Endodermal cell (in vitro differentiated cells): Measurements from ENCODE around the gene GPR25. TPM values are rescaled to one million over a fixed set of nuclear protein-coding genes. Genes with fewer than 3 reads are reported as not detected.

Source experiments
- DNase-seq: peaks from one replicate; pipeline ENCODE4 v3.0.0-alpha.2; 2017
- H3K27ac ChIP-seq: 2 replicates; pipeline ENCODE4 v1.5.1; 2013; ENCODE audit warnings: mild to moderate bottlenecking, low read depth, low read length, moderate library complexity
- H3K27me3 ChIP-seq: 2 replicates; pipeline ENCODE4 v1.6.1; 2013; ENCODE audit warnings: mild to moderate bottlenecking, low read length, moderate library complexity; ENCODE audit not compliant: insufficient read depth, control insufficient read depth, poor library complexity, severe bottlenecking
- H3K36me3 ChIP-seq: 2 replicates; pipeline ENCODE4 v1.7.0; 2013; ENCODE audit warnings: mild to moderate bottlenecking, low read length, moderate library complexity; ENCODE audit not compliant: control insufficient read depth, insufficient read depth
- H3K4me1 ChIP-seq: one replicate; pipeline ENCODE4 v1.7.0; 2013; ENCODE audit warnings: low read length; ENCODE audit not compliant: control insufficient read depth, insufficient read depth
- H3K4me3 ChIP-seq: 2 replicates; pipeline ENCODE4 v1.5.1; 2013; ENCODE audit warnings: mild to moderate bottlenecking, low read length, moderate library complexity
- H3K9ac ChIP-seq: 2 replicates; pipeline ENCODE4 v1.6.1; 2013; ENCODE audit warnings: mild to moderate bottlenecking, low read length, moderate library complexity; ENCODE audit not compliant: poor library complexity, severe bottlenecking; ENCODE audit errors: extremely low read depth
- H3K9me3 ChIP-seq: 2 replicates; pipeline ENCODE4 v1.6.1; 2013; ENCODE audit warnings: mild to moderate bottlenecking, low read length, moderate library complexity; ENCODE audit not compliant: control insufficient read depth
- H3K27ac Mint-ChIP-seq: 2 replicates; pipeline ENCODE4 v1.8.0; 2020; ENCODE audit warnings: mixed read lengths
- H3K27me3 Mint-ChIP-seq: 2 replicates; pipeline ENCODE4 v1.8.0; 2021; ENCODE audit warnings: mild to moderate bottlenecking, mixed read lengths; ENCODE audit not compliant: insufficient read depth
- H3K36me3 Mint-ChIP-seq: 2 replicates; pipeline ENCODE4 v1.8.0; 2020; ENCODE audit warnings: low read depth, mixed read lengths
- H3K4me1 Mint-ChIP-seq: 2 replicates; pipeline ENCODE4 v1.8.0; 2020; ENCODE audit warnings: mixed read lengths
- H3K4me3 Mint-ChIP-seq: 2 replicates; pipeline ENCODE4 v1.8.0; 2020; ENCODE audit warnings: mild to moderate bottlenecking, moderate library complexity, mixed read lengths
- H3K9me3 Mint-ChIP-seq: 2 replicates; pipeline ENCODE4 v1.8.0; 2020; ENCODE audit warnings: mild to moderate bottlenecking, mixed read lengths
- CTCF ChIP-seq: fragments of 200-600 bp; sonication (generic); conservative IDR thresholded peaks from 2 replicates; pipeline ENCODE4 v1.5.0; 2021; ENCODE audit warnings: antibody characterized with exemption, mild to moderate bottlenecking
- WGBS, 2 experiments: methylation state at CpG; one replicate each; pipeline versions ENCODE4 v1.1.5 to v1.1.7; 2013; ENCODE audit warnings: missing lambda C conversion rate in 2 of 2, mixed read lengths in 1 of 2; ENCODE audit not compliant: insufficient coverage in 1 of 2, insufficient read length in 1 of 2; 5-methylcytosine and 5-hydroxymethylcytosine counted together
- total RNA-seq, 2 donors: library from RNA; stranded (reverse); fragmentation: NEBNext Ultra II Directional in 1 of 2; extraction: Animal tissue kit (Norgen Biotek cat#: 25700) in 1 of 2; gene quantifications; 2 replicates in 1 of 2; 3 replicates in 1 of 2; pipeline ENCODE4 v1.2.1, GENCODE V29; 2021

The GPR25 gene
- total RNA-seq, 2 donors from 2014 or later: not detected

DNA sequence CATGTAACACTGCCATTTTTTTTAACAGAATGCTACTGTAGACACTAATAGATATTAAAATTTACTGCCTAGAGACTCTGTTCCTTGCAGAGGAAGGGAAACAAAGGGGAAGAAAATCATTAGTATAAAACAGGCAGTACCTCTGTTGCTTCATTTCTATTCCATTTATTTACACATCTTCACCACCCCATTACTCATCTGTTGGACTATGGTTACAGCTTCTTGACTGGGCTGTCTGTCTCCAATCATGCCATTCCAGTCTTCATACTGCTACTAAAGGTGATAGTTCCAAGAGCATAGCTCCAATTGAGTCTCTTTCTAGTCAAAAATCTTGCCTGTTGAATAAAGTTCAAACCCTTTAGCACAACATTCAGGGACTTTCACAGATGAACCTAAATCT is 22.2 kb upstream of the GPR25 start:
- Mint-ChIP-seq H3K9me3 (no peaks in the 10 kb centered on the region), H3K4me3 (no peak overlapping the region), H3K36me3 (peaks cover 47% of the 10 kb centered on the region), H3K27me3 (no peaks in the 10 kb centered on the region), H3K4me1 (no peaks in the 10 kb centered on the region), H3K27ac (no peak overlapping the region)
- Histone ChIP-seq H3K27me3 (no peaks in the 10 kb centered on the region), H3K4me1 (no peaks in the 10 kb centered on the region), H3K27ac (no peak overlapping the region), H3K9ac (no peak overlapping the region), H3K9me3 (no peaks in the 10 kb centered on the region), H3K36me3 (peaks cover 77% of the 10 kb centered on the region), H3K4me3 (no peak overlapping the region)
- DNase-seq: no peak
- no peak for TF ChIP-seq CTCF

DNA sequence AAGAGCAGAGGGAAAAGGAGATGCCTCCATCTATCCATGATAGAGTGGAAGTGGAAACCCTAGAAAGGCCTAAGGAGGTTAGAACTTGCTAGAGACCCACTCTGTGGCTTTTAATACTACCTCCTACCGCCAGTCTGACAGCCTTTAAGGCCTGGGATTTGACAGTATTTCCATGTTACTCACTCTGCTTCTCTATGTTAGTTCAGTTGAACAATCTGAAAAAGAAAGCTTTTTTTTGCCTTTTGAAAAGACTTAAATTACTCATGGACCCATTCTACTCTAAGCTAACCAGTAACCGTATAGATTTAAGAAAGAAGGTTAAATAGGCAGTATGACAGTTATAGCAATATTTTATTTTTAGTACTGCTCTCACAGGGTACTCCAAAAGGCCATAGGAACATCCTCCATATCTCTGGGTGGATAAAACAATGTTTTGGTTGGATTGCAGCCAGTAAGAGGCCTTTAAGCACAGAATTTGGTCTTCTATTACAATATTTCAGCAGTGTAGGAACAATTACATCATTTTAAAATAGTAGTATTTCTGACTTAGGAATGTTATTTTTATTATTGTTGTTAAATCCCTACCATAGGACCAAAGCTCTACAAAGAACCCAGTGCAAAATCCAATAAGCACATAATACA is 15.9 kb upstream of the GPR25 start:
- Histone ChIP-seq H3K27me3 (no peaks in the 10 kb centered on the region), H3K36me3 (peaks cover 64% of the 10 kb centered on the region), H3K4me1 (no peaks in the 10 kb centered on the region), H3K27ac (no peak overlapping the region), H3K4me3 (no peak overlapping the region), H3K9me3 (no peaks in the 10 kb centered on the region), H3K9ac (no peak overlapping the region)
- Mint-ChIP-seq H3K27ac (no peak overlapping the region), H3K27me3 (no peaks in the 10 kb centered on the region), H3K36me3 (peaks cover 15% of the 10 kb centered on the region), H3K4me1 (no peaks in the 10 kb centered on the region), H3K4me3 (no peak overlapping the region), H3K9me3 (no peaks in the 10 kb centered on the region)
- 98 to 100% methylated on average over 1 to 2 of the region's 2 CpGs for WGBS, 2 experiments
- no peak for TF ChIP-seq CTCF
- no peak for DNase-seq

DNA sequence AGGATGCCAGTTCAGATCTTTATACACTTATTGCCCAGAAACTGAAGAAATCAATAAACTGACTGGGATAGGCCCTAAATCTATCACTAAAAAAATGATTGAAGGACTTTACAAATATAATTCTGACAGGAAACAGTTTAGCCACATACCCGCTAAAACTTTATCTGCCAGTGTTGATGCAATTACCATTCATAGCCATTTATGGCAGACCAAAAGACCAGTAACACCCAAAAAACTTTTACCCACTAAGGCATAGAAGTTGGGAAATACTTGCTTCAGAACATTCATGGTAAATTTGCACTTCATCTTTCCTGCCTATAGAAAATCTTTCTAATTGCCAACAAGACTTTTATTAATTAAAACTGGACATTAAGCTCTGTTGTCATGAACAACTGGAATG is 15.0 kb upstream of the GPR25 start:
- WGBS, 2 experiments: 97 to 100% methylated on average over 1 of the region's 1 CpG
- no peaks in the 10 kb centered on the region for H3K4me1 Mint-ChIP-seq
- no peaks in the 10 kb centered on the region for H3K27me3 Mint-ChIP-seq
- no peak overlapping the region for H3K4me3 Mint-ChIP-seq
- Histone ChIP-seq H3K27ac (no peak overlapping the region), H3K36me3 (peaks cover 65% of the 10 kb centered on the region), H3K4me1 (no peaks in the 10 kb centered on the region), H3K4me3 (no peak overlapping the region), H3K27me3 (no peaks in the 10 kb centered on the region), H3K9me3 (no peaks in the 10 kb centered on the region), H3K9ac (no peak overlapping the region)
- no peaks in the 10 kb centered on the region for H3K9me3 Mint-ChIP-seq
- no peak for TF ChIP-seq CTCF
- no peak overlapping the region for H3K27ac Mint-ChIP-seq
- no peak for DNase-seq
- peaks cover 11% of the 10 kb centered on the region for H3K36me3 Mint-ChIP-seq
